ENCODE data around the gene PRR33. TPM values are rescaled to one million over a fixed set of nuclear protein-coding genes. Genes with fewer than 3 reads are reported as not detected.

PRR33 gene
- total RNA-seq, result not detected in 2 replicates

DNA sequence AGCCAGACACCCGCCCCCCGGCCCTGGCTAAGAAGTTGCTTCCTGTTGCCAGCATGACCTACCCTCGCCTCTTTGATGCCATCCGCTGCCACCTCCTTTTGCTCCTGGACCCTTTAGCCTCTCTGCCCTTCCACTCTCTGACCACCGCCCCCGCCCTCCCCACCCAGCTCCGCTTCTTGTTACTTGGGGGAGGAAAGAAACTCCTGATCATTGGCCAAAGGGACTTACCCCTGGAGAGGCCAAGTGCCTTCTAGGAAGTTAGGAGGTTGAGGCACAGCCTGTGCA is at the start of gene PRR33:
Gene PRR33 (minus strand): TSS at position 65 of the 285 bp plus-strand sequence. CDS start 1,311 bp downstream, outside the sequence.

DNA sequence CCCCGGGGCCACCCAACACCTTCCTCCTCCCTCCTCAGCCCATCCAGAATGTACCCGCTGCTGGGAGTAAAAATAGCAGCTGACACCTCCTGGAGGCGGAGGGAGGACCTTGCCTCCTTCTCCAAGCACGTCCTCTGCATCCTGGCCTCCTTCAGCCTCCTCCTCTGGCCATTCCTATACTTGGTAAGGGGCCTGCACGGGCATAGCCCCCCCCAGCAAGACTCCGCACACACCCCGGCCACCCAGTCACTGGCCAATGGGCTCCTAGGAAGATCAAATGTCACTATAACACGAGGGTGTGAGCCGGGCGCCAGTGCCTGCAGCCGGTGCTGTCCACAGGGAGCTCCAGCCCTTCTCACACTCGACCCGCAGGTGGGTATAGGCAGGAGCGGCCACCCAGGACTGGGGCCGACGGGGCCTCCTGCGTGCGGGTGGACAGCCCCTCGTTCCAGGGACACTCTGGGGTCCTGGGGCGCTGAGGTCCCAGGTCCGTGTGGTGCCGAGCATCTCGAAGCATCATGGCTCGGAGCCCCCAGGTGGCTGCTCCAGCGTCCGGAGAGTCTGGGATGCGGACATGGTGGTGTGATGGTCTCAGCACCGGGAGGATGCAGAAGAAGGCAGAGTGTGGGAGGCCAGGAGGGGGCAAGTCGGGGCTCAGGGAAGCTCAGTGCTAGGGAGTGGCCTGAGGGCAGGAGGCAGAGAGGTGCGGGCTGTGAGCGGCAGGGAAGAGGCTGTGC is 27.9 kb upstream of the PRR33 start, which contains the start of gene TNNT3:
Gene TNNT3 (plus strand): TSS at position 313 of the 737 bp plus-strand sequence. CDS start 3,172 bp downstream, outside the sequence.

DNA sequence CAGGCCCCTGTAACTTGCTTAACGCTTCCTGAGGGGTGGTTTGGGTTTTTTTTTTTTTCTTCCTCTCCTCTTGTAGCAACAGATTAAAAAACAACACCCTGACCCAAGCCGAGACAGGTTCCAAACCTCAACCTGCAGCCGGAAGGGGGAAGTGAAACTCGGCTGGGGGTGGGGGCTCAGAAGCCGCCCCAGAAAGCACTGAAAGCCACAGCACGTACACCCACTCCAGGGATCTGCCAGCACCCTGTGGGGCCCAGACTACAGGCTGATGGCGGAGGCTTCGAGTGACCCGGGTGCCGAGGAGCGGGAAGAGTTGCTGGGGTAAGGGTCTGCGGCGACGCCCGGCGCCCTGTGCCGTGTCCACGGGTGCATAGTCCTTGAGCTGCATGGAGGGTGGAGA is 38.8 kb downstream of the PRR33 start, which contains the start of gene LSP1:
Gene LSP1 (plus strand): TSS at position 208 of the 400 bp plus-strand sequence. CDS start 61 bp downstream, at position 269.

GRCh38 chr11:1838426-1839144 is 53.1 kb downstream of the PRR33 start, which contains the start of gene TNNI2:
Gene TNNI2 (plus strand): TSS chr11:1838981. CDS start chr11:1839697, 716 bp downstream.

Other genes with a start within 250 kb of the PRR33 start
- not detected in 2 replicates for gene KRTAP5-6, start 194.7 kb downstream of the PRR33 start, total RNA-seq
- gene IFITM10, start 141.3 kb downstream of the PRR33 start, total RNA-seq, result 0.28 and 0.65 TPM in 2 replicates
- gene CTSD, start 128.0 kb downstream of the PRR33 start, total RNA-seq, result 131 and 251 TPM in 2 replicates
- gene SYT8, start 56.9 kb downstream of the PRR33 start, total RNA-seq, result not detected in 2 replicates
- not detected in 2 replicates for gene TNNI2, start 52.9 kb downstream of the PRR33 start, total RNA-seq
- gene LSP1, start 38.8 kb downstream of the PRR33 start, total RNA-seq, result 0.43 and 2.6 TPM in 2 replicates
- 0.37 TPM in 1 of 2 replicates, not detected in the other for gene TNNT3, start 27.8 kb upstream of the PRR33 start, total RNA-seq
- gene MRPL23, start 55.4 kb upstream of the PRR33 start, total RNA-seq, result 129 and 210 TPM in 2 replicates
- 1.7 and 64.3 TPM in 2 replicates for gene H19, start 105.9 kb upstream of the PRR33 start, total RNA-seq
- 1.8 and 7.3 TPM in 2 replicates for gene IGF2, start 247.5 kb upstream of the PRR33 start, total RNA-seq